ENCODE measurements around the gene SUPT16H. TPM values are rescaled to one million over a fixed set of nuclear protein-coding genes. Genes with fewer than 3 reads are reported as not detected.

SUPT16H gene
- total and polyA plus RNA-seq, 2 of the 13 experiments (the other 11 are each of a cell fraction or from before 2014, with no cell fraction given) = 77.5 to 230 TPM

DNA sequence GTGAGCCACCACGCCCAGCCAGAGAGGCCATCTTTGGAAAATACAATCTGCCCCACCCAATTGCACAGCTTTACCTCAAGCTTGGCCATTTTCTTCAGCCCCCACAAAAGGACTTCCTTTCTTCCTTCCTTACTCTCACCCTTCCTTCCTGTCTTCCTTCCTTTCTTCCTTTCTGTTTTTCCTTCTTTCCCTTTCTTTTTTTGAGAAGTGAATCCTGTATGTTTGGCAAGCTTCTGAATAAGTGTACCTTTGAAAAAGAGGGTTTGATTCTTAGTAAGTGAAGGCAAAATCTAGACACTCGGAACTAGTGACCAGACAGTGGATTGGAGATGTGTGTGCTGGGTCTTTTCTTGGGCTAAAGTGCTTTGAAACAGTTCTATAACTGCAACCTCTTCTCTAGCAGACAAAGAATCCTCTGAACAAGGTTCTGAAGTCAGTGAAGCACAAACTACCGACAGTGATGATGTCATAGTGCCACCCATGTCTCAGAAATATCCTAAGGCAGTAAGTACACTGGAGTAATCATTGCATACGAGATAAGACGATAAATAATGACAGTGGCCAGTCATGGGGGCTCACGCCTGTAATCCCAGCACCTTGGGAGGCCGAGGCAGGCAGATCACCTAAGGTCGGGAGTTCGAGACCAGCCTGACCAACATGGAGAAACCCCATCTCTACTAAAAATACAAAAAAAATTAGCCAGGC, 49.5 kb downstream of the SUPT16H start:
- Histone ChIP-seq H3K4me3 (replicated peaks in 1 of 3; ENCODE audit: insufficient read depth in 1 of 3, low read depth in 2 of 3, low read length in 3 of 3) (no peak overlapping the region), H3K27me3 (ENCODE audit: control insufficient read depth in 1 of 2, insufficient read depth in 2 of 2, low read length in 2 of 2) (peaks cover 0 to 3% of the 10 kb centered on the region in 2 experiments; a peak in 2 of 5 replicates), H3K4me1 (ENCODE audit: insufficient read depth, low read length) (no peaks in the 10 kb centered on the region), H3K79me2 (ENCODE audit: insufficient read depth, low read length) (no peaks in the 10 kb centered on the region), H3K9me3 (ENCODE audit: low read length) (no peaks in the 10 kb centered on the region), H2AFZ (ENCODE audit: low read length) (no peak overlapping the region), H3K9ac (ENCODE audit: insufficient read depth, low read depth, low read length) (no peak overlapping the region), H3K36me3 (replicated peaks in 1 of 2; ENCODE audit: control insufficient read depth in 1 of 2, insufficient read depth in 2 of 2, low read length in 2 of 2) (no peaks in the 10 kb centered on the region), H3K4me2 (ENCODE audit: low read depth, low read length) (no peak overlapping the region), H4K20me1 (ENCODE audit: insufficient read depth, low read length) (no peaks in the 10 kb centered on the region), H3K27ac (ENCODE audit: extremely low read length, insufficient read depth, low read length) (no peak overlapping the region)
- BruUV-seq (replicated peaks) = no TSS peak
- ATAC-seq (no peak), FAIRE-seq (no peak), DNase-seq (ENCODE audit: low spot score) (no peak)
- CTCF ChIA-PET (ENCODE audit: low intra/inter-chr PET ratio, low total read pairs) = no interaction called here
- intact Hi-C loops (cut with micrococcal nuclease; ENCODE audit: unreplicated experiment) (no loop called here), in situ Hi-C loops (cut with HindIII; ENCODE audit: extremely low pct_ligation_motif_present, low pct_unique_long_range_greater_than_20kb) (no loop called here)
- POLR2A ChIA-PET = no interaction called here
- peak; percentile 96 for TF ChIP-seq ATF7 (IDR thresholded peaks at IDR 0.05)
- TF ChIP-seq ATF7 (CRISPR knock-in tag; IDR thresholded peaks at IDR 0.05) = no peak
- TF ChIP-seq ZBTB20 (CRISPR knock-in tag; IDR thresholded peaks at IDR 0.05; ENCODE audit: borderline replicate concordance, low read depth) = no peak
- TF ChIP-seq CREB1 (IDR thresholded peaks at IDR 0.05) = peak; percentile 84
- no peak for TF ChIP-seq CREB1 (CRISPR knock-in tag; IDR thresholded peaks at IDR 0.05)
- TF ChIP-seq KDM5B (CRISPR knock-in tag; IDR thresholded peaks at IDR 0.05; ENCODE audit: borderline replicate concordance) = no peak
- TF ChIP-seq, protein P1, sequence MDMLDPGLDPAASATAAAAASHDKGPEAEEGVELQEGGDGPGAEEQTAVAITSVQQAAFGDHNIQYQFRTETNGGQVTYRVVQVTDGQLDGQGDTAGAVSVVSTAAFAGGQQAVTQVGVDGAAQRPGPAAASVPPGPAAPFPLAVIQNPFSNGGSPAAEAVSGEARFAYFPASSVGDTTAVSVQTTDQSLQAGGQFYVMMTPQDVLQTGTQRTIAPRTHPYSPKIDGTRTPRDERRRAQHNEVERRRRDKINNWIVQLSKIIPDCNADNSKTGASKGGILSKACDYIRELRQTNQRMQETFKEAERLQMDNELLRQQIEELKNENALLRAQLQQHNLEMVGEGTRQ (IDR thresholded peaks at IDR 0.05; ENCODE audit: low read depth, low read length) = no peak
- TF ChIP-seq, protein P1 (CRISPR knock-in tag; IDR thresholded peaks at IDR 0.05; ENCODE audit: borderline replicate concordance) = no peak
- TF ChIP-seq, protein P2, sequence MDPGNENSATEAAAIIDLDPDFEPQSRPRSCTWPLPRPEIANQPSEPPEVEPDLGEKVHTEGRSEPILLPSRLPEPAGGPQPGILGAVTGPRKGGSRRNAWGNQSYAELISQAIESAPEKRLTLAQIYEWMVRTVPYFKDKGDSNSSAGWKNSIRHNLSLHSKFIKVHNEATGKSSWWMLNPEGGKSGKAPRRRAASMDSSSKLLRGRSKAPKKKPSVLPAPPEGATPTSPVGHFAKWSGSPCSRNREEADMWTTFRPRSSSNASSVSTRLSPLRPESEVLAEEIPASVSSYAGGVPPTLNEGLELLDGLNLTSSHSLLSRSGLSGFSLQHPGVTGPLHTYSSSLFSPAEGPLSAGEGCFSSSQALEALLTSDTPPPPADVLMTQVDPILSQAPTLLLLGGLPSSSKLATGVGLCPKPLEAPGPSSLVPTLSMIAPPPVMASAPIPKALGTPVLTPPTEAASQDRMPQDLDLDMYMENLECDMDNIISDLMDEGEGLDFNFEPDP (CRISPR knock-in tag; conservative IDR thresholded peaks at IDR 0.05) = no peak
- TF ChIP-seq, protein P3, sequence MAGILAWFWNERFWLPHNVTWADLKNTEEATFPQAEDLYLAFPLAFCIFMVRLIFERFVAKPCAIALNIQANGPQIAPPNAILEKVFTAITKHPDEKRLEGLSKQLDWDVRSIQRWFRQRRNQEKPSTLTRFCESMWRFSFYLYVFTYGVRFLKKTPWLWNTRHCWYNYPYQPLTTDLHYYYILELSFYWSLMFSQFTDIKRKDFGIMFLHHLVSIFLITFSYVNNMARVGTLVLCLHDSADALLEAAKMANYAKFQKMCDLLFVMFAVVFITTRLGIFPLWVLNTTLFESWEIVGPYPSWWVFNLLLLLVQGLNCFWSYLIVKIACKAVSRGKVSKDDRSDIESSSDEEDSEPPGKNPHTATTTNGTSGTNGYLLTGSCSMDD (CRISPR knock-in tag; IDR thresholded peaks at IDR 0.05) = no peak
- TF ChIP-seq ZNF564 (CRISPR knock-in tag; IDR thresholded peaks at IDR 0.05) = no peak
- no peak for TF ChIP-seq EED (CRISPR knock-in tag; IDR thresholded peaks at IDR 0.05)
- WGBS (ENCODE audit: low lambda C conversion rate) = 45% methylated on average over 9 of the region's 9 CpGs

Measured in HepG2 (cell line).